ENCODE measurements around the gene NASP.

DNA sequence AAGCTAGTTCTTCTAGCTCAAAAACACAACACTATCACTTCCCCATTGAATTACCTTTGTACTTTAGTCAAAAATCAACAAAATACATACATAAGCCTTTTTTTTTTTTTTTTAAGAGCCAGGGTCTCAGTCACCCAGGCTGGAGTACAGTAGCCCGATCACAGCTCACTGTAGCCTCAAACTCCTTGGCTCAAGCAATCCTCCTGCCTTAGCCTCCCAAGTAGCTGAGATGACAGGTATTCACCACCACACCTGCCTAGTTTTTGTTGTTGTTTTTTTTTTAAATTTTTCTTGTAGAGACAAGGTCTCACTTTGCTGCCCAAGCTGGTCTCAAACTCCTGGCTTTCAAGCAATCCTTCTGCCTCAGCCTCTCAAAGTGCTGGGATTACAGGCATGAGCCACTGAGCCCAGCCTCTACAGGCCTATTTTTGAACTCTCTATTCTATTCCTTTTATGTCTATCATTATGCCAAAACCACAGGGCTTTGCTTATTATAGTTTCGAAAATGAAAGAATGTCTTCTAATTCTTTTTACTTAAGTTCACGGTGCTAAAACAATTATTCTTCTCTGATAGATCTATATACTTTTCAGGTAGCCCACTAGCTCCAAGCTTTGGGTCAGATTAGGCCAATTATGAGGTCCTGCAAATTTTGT is 72.9 kb downstream of the NASP start:
- TF ChIP-seq, protein P1, sequence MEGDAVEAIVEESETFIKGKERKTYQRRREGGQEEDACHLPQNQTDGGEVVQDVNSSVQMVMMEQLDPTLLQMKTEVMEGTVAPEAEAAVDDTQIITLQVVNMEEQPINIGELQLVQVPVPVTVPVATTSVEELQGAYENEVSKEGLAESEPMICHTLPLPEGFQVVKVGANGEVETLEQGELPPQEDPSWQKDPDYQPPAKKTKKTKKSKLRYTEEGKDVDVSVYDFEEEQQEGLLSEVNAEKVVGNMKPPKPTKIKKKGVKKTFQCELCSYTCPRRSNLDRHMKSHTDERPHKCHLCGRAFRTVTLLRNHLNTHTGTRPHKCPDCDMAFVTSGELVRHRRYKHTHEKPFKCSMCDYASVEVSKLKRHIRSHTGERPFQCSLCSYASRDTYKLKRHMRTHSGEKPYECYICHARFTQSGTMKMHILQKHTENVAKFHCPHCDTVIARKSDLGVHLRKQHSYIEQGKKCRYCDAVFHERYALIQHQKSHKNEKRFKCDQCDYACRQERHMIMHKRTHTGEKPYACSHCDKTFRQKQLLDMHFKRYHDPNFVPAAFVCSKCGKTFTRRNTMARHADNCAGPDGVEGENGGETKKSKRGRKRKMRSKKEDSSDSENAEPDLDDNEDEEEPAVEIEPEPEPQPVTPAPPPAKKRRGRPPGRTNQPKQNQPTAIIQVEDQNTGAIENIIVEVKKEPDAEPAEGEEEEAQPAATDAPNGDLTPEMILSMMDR (IDR thresholded peaks at IDR 0.05; ENCODE audit: insufficient read depth, low read depth, low read length): no peak
- no peak for TF ChIP-seq EZH2 (IDR thresholded peaks at IDR 0.05; ENCODE audit: insufficient read depth, low read length)

All from astrocyte (in vitro differentiated cells and primary cell).